ENCODE results near the gene XRCC3. TPM values are rescaled to one million over a fixed set of nuclear protein-coding genes. Genes with fewer than 3 reads are reported as not detected.

The XRCC3 gene
- 19.1 and 20.3 TPM in 2 replicates for total RNA-seq (2014; rRNA removed; shearing (Covaris generic))
- polyA plus RNA-seq (2016; fragmentation: Nextera tagmentation; extraction: Ambion mirVana): 4.0 and 4.9 TPM in 2 replicates

DNA sequence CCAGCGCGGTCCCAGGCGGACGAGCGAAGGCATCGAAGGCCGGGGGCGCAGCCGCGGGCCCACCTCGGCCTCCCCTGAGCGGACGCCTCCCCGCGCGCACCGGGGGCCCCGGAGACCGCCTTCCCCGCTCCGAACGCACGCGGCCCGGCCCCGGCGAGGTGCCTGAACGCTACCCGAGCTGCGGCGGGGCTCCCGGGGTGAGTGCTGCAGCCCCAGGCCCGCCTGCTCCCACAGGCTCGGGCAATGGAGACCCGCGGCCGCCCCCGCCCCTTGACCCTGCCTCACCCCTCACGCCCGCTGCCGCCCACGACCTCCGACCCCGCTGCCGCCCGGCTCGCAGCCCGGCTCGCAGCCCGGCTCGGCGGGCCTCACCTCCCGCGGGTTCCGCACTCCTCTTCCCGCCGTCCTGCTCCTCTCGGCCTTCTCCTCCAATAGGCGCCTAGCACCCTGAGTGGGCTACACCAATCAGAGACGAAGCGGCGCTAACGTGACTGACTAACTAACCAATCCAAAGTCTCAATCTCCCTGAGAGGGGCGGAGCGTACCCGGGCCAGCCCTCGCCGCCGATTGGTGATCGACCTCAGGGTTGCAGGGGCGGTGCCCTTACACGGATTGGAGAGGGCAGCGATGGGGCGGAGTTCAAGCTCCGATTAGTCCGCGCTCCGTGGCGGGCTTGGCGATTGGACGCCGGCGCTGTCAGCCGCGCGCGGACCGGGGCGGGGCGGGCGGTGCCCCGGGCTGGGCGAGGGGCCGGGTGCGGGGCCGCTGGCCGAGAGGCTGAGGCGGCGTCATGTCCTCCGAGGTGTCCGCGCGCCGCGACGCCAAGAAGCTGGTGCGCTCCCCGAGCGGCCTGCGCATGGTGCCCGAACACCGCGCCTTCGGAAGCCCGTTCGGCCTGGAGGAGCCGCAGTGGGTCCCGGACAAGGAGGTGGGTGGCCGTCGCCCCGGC, at the start of gene XRCC3, which contains the start of gene ZFYVE21:
Gene XRCC3 (minus strand): TSS at position 400 of the 949 bp plus-strand sequence. CDS start 4,364 bp downstream, outside the sequence.
Gene ZFYVE21 (plus strand): TSS at position 759 of the 949 bp plus-strand sequence. CDS start 32 bp downstream, at position 791.
- in situ Hi-C loops (cut with MboI): no loop called here
- Histone ChIP-seq H3K9me3 (ENCODE audit: low read depth) (no peaks in the 10 kb centered on the region), H2AFZ (peak within 1 kb of the TSS; percentile 61), H3K27me3 (replicated peaks; ENCODE audit: insufficient read depth) (no peaks in the 10 kb centered on the region), H4K20me1 (ENCODE audit: insufficient read depth) (no peaks in the 10 kb centered on the region), H3K79me2 (ENCODE audit: insufficient read depth) (peaks cover 43% of the 10 kb centered on the region), H3K27ac (peak within 1 kb of the TSS; percentile 55), H3K9ac (peak within 1 kb of the TSS; percentile 82), H3K9me2 (ENCODE audit: insufficient read depth) (no peaks in the 10 kb centered on the region), H3F3A (ENCODE audit: insufficient read depth) (peaks cover 23% of the 10 kb centered on the region; the same call in 1 of the 2 replicates), H3K36me3 (ENCODE audit: low read depth) (no peaks in the 10 kb centered on the region), H3K4me2 (ENCODE audit: unreplicated experiment) (peak within 1 kb of the TSS; percentile 73), H3K4me1 (ENCODE audit: insufficient read depth) (peaks cover 22% of the 10 kb centered on the region; the same call in 1 of the 2 replicates), H3K4me3 (peak within 1 kb of the TSS; percentile 84)
- TF ChIP-seq EZH2 (IDR thresholded peaks at IDR 0.05; ENCODE audit: insufficient read depth, poor library complexity, severe bottlenecking): no peak
- TF ChIP-seq EZH2phosphoT487 (IDR thresholded peaks at IDR 0.05; ENCODE audit: insufficient read depth, low read depth): no peak
- 2 to 3% methylated on average over 51 to 84 of the region's 121 CpGs for WGBS, 2 experiments (ENCODE audit: low coverage in 1 of 2, low lambda C conversion rate in 2 of 2, missing lambda C conversion rate in 2 of 2)
- peak; percentile 100 for DNase-seq

DNA sequence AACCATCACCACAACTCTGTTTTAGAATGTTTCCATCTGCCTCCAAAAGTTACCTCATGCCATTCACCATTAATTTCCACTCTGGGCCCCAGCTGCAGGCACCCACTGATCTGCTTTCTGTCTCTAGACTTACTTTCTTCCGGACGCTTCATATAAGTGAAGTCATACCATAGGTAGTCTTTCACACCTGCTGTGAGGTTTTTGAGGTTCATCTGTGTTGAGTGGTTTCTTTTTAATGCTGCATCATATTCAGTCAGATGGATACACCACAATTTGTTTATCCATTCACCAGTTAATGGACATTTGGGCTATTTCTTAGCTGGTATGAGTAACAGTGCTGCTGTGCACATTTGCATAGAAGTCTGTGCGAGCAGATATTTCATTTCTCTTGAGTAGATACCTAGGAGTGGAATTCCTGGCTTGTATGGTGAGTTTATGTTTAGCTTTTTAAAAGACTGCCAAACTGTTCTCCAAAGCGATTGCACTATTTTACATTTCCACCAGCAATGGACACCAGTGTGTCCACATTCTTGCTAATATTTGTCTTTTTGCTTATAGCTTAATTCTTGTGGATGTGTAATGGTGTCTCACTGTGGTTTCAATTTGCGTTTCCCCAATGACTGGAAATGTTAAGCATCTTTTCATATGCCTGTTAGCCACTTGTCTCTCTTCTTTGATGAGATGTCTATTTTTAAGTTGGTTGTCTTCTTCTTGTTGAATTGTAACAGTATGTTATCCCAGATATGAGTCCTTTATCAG, 48.7 kb upstream of the XRCC3 start:
- 97 to 98% methylated on average over 5 of the region's 5 CpGs for WGBS, 2 experiments (ENCODE audit: low coverage in 1 of 2, low lambda C conversion rate in 2 of 2, missing lambda C conversion rate in 2 of 2)
- H3K27ac ChIP-seq: no peak overlapping the region
- H3K79me2 ChIP-seq (ENCODE audit: insufficient read depth): no peaks in the 10 kb centered on the region
- no peak overlapping the region for H3K4me3 ChIP-seq
- TF ChIP-seq EZH2 (IDR thresholded peaks at IDR 0.05; ENCODE audit: insufficient read depth, poor library complexity, severe bottlenecking) (no peak), EZH2phosphoT487 (IDR thresholded peaks at IDR 0.05; ENCODE audit: insufficient read depth, low read depth) (no peak)
- no peak overlapping the region for H3K9ac ChIP-seq
- H4K20me1 ChIP-seq (ENCODE audit: insufficient read depth): no peaks in the 10 kb centered on the region
- no peak overlapping the region for H2AFZ ChIP-seq
- no peaks in the 10 kb centered on the region for H3F3A ChIP-seq (ENCODE audit: insufficient read depth)
- no peak for DNase-seq
- no peaks in the 10 kb centered on the region for H3K27me3 ChIP-seq (replicated peaks; ENCODE audit: insufficient read depth)
- in situ Hi-C loops (cut with MboI): no loop called here
- no peak overlapping the region for H3K4me2 ChIP-seq (ENCODE audit: unreplicated experiment)
- H3K36me3 ChIP-seq (ENCODE audit: low read depth): no peaks in the 10 kb centered on the region
- H3K9me3 ChIP-seq (ENCODE audit: low read depth): no peaks in the 10 kb centered on the region
- H3K9me2 ChIP-seq (ENCODE audit: insufficient read depth): no peaks in the 10 kb centered on the region
- H3K4me1 ChIP-seq (ENCODE audit: insufficient read depth): no peaks in the 10 kb centered on the region

DNA sequence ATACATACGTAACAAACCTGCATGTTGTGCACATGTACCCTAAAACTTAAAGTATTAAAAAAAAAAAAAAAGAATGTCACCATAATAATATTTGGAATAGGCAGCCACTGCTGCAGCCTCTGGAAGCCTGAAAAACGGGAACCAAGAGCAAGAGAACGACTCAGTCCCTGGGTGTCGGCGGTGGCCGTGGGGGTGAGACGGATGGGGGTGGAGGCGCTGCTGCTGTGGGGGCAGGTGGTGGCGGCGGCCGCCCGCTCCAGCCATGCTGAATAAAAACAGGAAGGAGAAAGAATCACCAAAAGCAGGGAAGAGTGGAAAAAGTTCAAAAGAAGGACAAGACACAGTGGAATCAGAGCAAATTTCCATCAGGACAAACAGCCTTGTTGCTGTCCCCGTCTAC, 47.3 kb upstream of the XRCC3 start:
- H3F3A ChIP-seq (ENCODE audit: insufficient read depth): no peaks in the 10 kb centered on the region
- H3K4me3 ChIP-seq: no peak overlapping the region
- H3K4me1 ChIP-seq (ENCODE audit: insufficient read depth): no peaks in the 10 kb centered on the region
- no peaks in the 10 kb centered on the region for H3K36me3 ChIP-seq (ENCODE audit: low read depth)
- TF ChIP-seq EZH2phosphoT487 (IDR thresholded peaks at IDR 0.05; ENCODE audit: insufficient read depth, low read depth) (no peak), EZH2 (IDR thresholded peaks at IDR 0.05; ENCODE audit: insufficient read depth, poor library complexity, severe bottlenecking) (no peak)
- no peaks in the 10 kb centered on the region for H3K27me3 ChIP-seq (replicated peaks; ENCODE audit: insufficient read depth)
- H3K9me2 ChIP-seq (ENCODE audit: insufficient read depth): no peaks in the 10 kb centered on the region
- in situ Hi-C loops (cut with MboI): no loop called here
- 90 to 92% methylated on average over 8 to 13 of the region's 13 CpGs for WGBS, 2 experiments (ENCODE audit: low coverage in 1 of 2, low lambda C conversion rate in 2 of 2, missing lambda C conversion rate in 2 of 2)
- no peak overlapping the region for H3K27ac ChIP-seq
- no peak overlapping the region for H2AFZ ChIP-seq
- no peaks in the 10 kb centered on the region for H3K9me3 ChIP-seq (ENCODE audit: low read depth)
- H3K9ac ChIP-seq: no peak overlapping the region
- no peaks in the 10 kb centered on the region for H4K20me1 ChIP-seq (ENCODE audit: insufficient read depth)
- DNase-seq: no peak
- H3K4me2 ChIP-seq (ENCODE audit: unreplicated experiment): no peak overlapping the region
- no peaks in the 10 kb centered on the region for H3K79me2 ChIP-seq (ENCODE audit: insufficient read depth)

DNA sequence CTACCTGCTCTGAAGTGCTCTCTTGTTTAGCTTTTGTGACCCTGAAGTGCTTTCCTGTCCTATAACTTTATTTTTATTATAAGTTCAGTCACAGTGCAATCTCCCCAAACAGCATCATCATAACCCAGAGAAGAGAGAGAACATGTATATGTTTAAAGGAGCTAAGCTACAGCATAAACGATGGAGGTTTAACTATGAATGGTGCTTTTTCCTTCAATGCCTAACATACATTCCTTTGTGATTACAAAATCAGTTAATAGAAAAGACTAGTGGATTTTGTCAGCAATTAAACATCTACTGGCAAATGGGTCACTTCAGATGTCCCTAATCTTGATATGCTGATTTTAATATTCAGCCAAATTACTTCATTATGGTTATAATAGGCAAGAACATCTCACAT, 46.8 kb upstream of the XRCC3 start:
- Histone ChIP-seq H3K4me1 (ENCODE audit: insufficient read depth) (no peaks in the 10 kb centered on the region), H3K4me2 (ENCODE audit: unreplicated experiment) (no peak overlapping the region), H3K27me3 (replicated peaks; ENCODE audit: insufficient read depth) (no peaks in the 10 kb centered on the region), H3F3A (ENCODE audit: insufficient read depth) (no peaks in the 10 kb centered on the region), H3K36me3 (ENCODE audit: low read depth) (no peaks in the 10 kb centered on the region), H3K9me3 (ENCODE audit: low read depth) (no peaks in the 10 kb centered on the region), H3K27ac (no peak overlapping the region), H3K9me2 (ENCODE audit: insufficient read depth) (no peaks in the 10 kb centered on the region), H4K20me1 (ENCODE audit: insufficient read depth) (no peaks in the 10 kb centered on the region), H3K79me2 (ENCODE audit: insufficient read depth) (no peaks in the 10 kb centered on the region), H3K4me3 (no peak overlapping the region), H2AFZ (no peak overlapping the region), H3K9ac (no peak overlapping the region)
- in situ Hi-C loops (cut with MboI): no loop called here
- peak; percentile 32 for DNase-seq
- TF ChIP-seq EZH2 (IDR thresholded peaks at IDR 0.05; ENCODE audit: insufficient read depth, poor library complexity, severe bottlenecking) (no peak), EZH2phosphoT487 (IDR thresholded peaks at IDR 0.05; ENCODE audit: insufficient read depth, low read depth) (no peak)
- WGBS, 2 experiments (ENCODE audit: low coverage in 1 of 2, low lambda C conversion rate in 2 of 2, missing lambda C conversion rate in 2 of 2): 36 to 49% methylated on average over 1 of the region's 1 CpG
